CD14-positive monocyte (primary cell): ENCODE results near the gene YARS2. TPM values are rescaled to one million over a fixed set of nuclear protein-coding genes. Genes with fewer than 3 reads are reported as not detected.

Experiments
- DNase-seq, 3 donors: peaks; one replicate each; pipeline ENCODE4 v3.0.0-alpha.2; 2011 to 2022
- H2AFZ ChIP-seq: 2 replicates; pipeline ENCODE4 v1.6.0; 2012; ENCODE audit warnings: mild to moderate bottlenecking, low read depth, low read length, inconsistent platforms; ENCODE audit not compliant: insufficient read depth, poor library complexity, severe bottlenecking
- H3K27ac ChIP-seq, 2 donors: 1 replicate in 1 of 2; 2 replicates in 1 of 2; pipeline ENCODE4 v1.5.1; 2012 to 2013; ENCODE audit warnings: low read length in 2 of 2, control low read depth in 1 of 2, inconsistent platforms in 1 of 2, low read depth in 1 of 2, mild to moderate bottlenecking in 1 of 2
- H3K27me3 ChIP-seq, 2 donors: one replicate each; pipeline versions ENCODE4 v1.6.0 to v1.6.1; 2011 to 2013; ENCODE audit warnings: low read length in 2 of 2; ENCODE audit not compliant: control insufficient read depth in 2 of 2, insufficient read depth in 2 of 2
- H3K36me3 ChIP-seq, 2 donors: replicated peaks in 1 of 2; 1 replicate in 1 of 2; 2 replicates in 1 of 2; pipeline versions ENCODE4 v1.5.1 to v1.6.1; 2012 to 2013; ENCODE audit warnings: low read length in 2 of 2, control low read depth in 1 of 2, inconsistent platforms in 1 of 2, mild to moderate bottlenecking in 1 of 2; ENCODE audit not compliant: insufficient read depth in 2 of 2, control insufficient read depth in 1 of 2
- H3K4me1 ChIP-seq, 2 donors: 1 replicate in 1 of 2; 2 replicates in 1 of 2; pipeline versions ENCODE4 v1.5.1 to v1.6.1; 2012 to 2013; ENCODE audit warnings: low read length in 2 of 2, control low read depth in 1 of 2, inconsistent platforms in 1 of 2, mild to moderate bottlenecking in 1 of 2, moderate library complexity in 1 of 2; ENCODE audit not compliant: insufficient read depth in 2 of 2, control insufficient read depth in 1 of 2
- H3K4me2 ChIP-seq: replicated peaks from 2 replicates; pipeline ENCODE3; 2012; ENCODE audit warnings: low read length, moderate library complexity, mild to moderate bottlenecking; ENCODE audit not compliant: poor library complexity, severe bottlenecking; ENCODE audit errors: extremely low read depth
- H3K4me3 ChIP-seq, 3 experiments: fragments of 200-600 bp in 1 of 3; sonication (generic) in 1 of 3; replicated peaks in 1 of 3; 1 replicate in 2 of 3; 2 replicates in 1 of 3; pipeline ENCODE4 v1.5.1; 2011 to 2013; ENCODE audit warnings: low read length in 3 of 3, mild to moderate bottlenecking in 3 of 3, control low read depth in 2 of 3, low read depth in 2 of 3, inconsistent platforms in 1 of 3, moderate library complexity in 1 of 3
- H3K79me2 ChIP-seq: 2 replicates; pipeline ENCODE4 v1.6.0; 2012; ENCODE audit warnings: mild to moderate bottlenecking, control low read depth, inconsistent platforms, low read length, moderate library complexity; ENCODE audit not compliant: insufficient read depth
- H3K9ac ChIP-seq: 2 replicates; pipeline ENCODE4 v1.6.0; 2017; ENCODE audit warnings: low read length, mild to moderate bottlenecking; ENCODE audit not compliant: insufficient read depth, poor library complexity, severe bottlenecking
- H3K9me3 ChIP-seq, 2 donors: replicated peaks in 1 of 2; 1 replicate in 1 of 2; 2 replicates in 1 of 2; pipeline versions ENCODE4 v1.5.1 to v1.6.1; 2012 to 2013; ENCODE audit warnings: low read length in 2 of 2, control low read depth in 1 of 2; ENCODE audit not compliant: control insufficient read depth in 1 of 2, insufficient read depth in 1 of 2
- H4K20me1 ChIP-seq: 2 replicates; pipeline ENCODE4 v1.6.0; 2012; ENCODE audit warnings: mild to moderate bottlenecking, low read length, control low read depth, moderate library complexity; ENCODE audit not compliant: insufficient read depth
- H3K27ac Mint-ChIP-seq, 7 donors: one replicate each; pipeline ENCODE4 v1.8.0; 2020; ENCODE audit warnings: mild to moderate bottlenecking in 7 of 7, mixed read lengths in 7 of 7, moderate library complexity in 6 of 7, inconsistent platforms in 2 of 7
- H3K27me3 Mint-ChIP-seq, 3 donors: one replicate each; pipeline ENCODE4 v1.8.0; 2021 to 2022; ENCODE audit warnings: low read depth in 3 of 3, mild to moderate bottlenecking in 3 of 3, mixed read lengths in 3 of 3, moderate library complexity in 3 of 3, inconsistent platforms in 1 of 3
- H3K36me3 Mint-ChIP-seq, 2 donors: one replicate each; pipeline ENCODE4 v1.8.0; 2020; ENCODE audit warnings: mixed read lengths in 2 of 2, inconsistent platforms in 1 of 2, mild to moderate bottlenecking in 1 of 2
- H3K4me1 Mint-ChIP-seq: one replicate; pipeline ENCODE4 v1.8.0; 2020; ENCODE audit warnings: mild to moderate bottlenecking, mixed read lengths
- H3K4me3 Mint-ChIP-seq, 2 donors: one replicate each; pipeline ENCODE4 v1.8.0; 2020; ENCODE audit warnings: mild to moderate bottlenecking in 2 of 2, mixed read lengths in 2 of 2, moderate library complexity in 1 of 2
- H3K9me3 Mint-ChIP-seq, 7 donors: one replicate each; pipeline ENCODE4 v1.8.0; 2020 to 2022; ENCODE audit warnings: mixed read lengths in 7 of 7, mild to moderate bottlenecking in 6 of 7, moderate library complexity in 6 of 7, inconsistent platforms in 2 of 7
- WGBS: methylation state at CpG from one replicate; pipeline ENCODE4 v1.1.5; 2013; ENCODE audit warnings: missing lambda C conversion rate; ENCODE audit not compliant: insufficient coverage; 5-methylcytosine and 5-hydroxymethylcytosine counted together
- intact Hi-C, 2 donors: fragments of 100-400 bp; cut with micrococcal nuclease; formaldehyde crosslinking; loops; one replicate each; pipeline versions ENCODE4 v1.15.0 to v1.15.1; 2023
- polyA plus RNA-seq, 3 donors: library from polyadenylated mRNA; depleted of rRNA in 1 of 3; unstranded in 2 of 3; stranded (reverse) in 1 of 3; fragments of 300-500 nt in 2 of 3; fragments of >200 nt in 1 of 3; fragmentation: Illumina TruSeq in 2 of 3; gene quantifications; 1 replicate in 2 of 3; 2 replicates in 1 of 3; pipeline ENCODE4 v1.2.3, GENCODE V29; 2012 to 2021
- TF ChIP-seq, protein P1 (sequence below): fragments of 200-600 bp; IDR thresholded peaks from one replicate; pipeline ENCODE4 v1.8.0; 2022; ENCODE audit warnings: antibody characterized with exemption, mild to moderate bottlenecking

The YARS2 gene
- polyA plus RNA-seq, 3 donors, result 4.5 to 7.5 (median 6.6) TPM

DNA sequence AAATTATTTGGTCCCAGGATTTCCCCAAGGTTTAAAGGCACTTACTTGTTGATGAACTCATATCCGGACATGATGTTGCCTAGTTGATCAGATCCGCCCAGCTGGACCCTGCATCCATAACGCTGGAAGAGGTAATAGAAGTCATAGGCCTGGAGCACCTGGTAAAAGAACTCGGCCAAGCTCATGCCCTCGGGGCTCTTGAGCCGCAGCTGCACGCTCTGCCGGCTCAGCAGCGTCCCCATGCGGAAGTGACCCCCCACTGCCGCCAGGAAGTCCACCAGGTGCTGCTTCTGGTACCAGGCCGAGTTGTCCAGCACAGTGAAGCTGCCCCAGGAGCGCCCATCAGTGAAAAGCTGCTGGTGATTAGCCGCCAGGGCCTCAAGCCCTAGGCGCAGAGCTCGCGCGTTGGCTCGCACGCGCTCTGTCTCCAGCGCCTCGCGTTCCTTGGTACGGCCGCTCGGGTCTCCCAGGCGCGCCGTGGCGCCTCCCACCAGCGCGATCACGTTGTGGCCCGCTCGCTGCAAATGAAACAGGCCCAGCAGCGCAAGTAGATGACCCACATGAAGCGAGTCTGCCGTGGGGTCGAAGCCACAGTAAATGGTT is 545 bp downstream of the YARS2 start:
- 0% methylated on average over 40 of the region's 40 CpGs for WGBS
- peaks cover 23 to 40% of the 10 kb centered on the region in 2 donors for H3K36me3 ChIP-seq
- Mint-ChIP-seq H3K27ac (peak overlapping the region; percentile 83 to 93 (median 89)), H3K4me1 (peaks cover 13% of the 10 kb centered on the region), H3K9me3 (no peaks in the 10 kb centered on the region), H3K36me3 (peaks cover 31 to 38% of the 10 kb centered on the region in 2 donors), H3K4me3 (peak overlapping the region; percentile 93 to 94), H3K27me3 (peaks cover 0 to 1% (median 0%) of the 10 kb centered on the region in 3 donors)
- H3K4me2 ChIP-seq, result peak overlapping the region; percentile 98
- H3K27ac ChIP-seq, result peak overlapping the region; percentile 73 to 89
- DNase-seq, result peak; percentile 42 to 80 (median 55)
- intact Hi-C loops, result loop anchor here in 1 of 2 donors (2.0 to 10.0 kb wide), 2 partner anchors 390 to 1268 kb away; partner anchors contain the start of gene ALG10
- H2AFZ ChIP-seq, result peak overlapping the region; percentile 98
- H3K4me3 ChIP-seq, result peak overlapping the region; percentile 68 to 97 (median 96)
- H3K27me3 ChIP-seq, result no peaks in the 10 kb centered on the region
- no peaks in the 10 kb centered on the region for H4K20me1 ChIP-seq
- H3K9me3 ChIP-seq, result no peaks in the 10 kb centered on the region
- TF ChIP-seq, protein P1, sequence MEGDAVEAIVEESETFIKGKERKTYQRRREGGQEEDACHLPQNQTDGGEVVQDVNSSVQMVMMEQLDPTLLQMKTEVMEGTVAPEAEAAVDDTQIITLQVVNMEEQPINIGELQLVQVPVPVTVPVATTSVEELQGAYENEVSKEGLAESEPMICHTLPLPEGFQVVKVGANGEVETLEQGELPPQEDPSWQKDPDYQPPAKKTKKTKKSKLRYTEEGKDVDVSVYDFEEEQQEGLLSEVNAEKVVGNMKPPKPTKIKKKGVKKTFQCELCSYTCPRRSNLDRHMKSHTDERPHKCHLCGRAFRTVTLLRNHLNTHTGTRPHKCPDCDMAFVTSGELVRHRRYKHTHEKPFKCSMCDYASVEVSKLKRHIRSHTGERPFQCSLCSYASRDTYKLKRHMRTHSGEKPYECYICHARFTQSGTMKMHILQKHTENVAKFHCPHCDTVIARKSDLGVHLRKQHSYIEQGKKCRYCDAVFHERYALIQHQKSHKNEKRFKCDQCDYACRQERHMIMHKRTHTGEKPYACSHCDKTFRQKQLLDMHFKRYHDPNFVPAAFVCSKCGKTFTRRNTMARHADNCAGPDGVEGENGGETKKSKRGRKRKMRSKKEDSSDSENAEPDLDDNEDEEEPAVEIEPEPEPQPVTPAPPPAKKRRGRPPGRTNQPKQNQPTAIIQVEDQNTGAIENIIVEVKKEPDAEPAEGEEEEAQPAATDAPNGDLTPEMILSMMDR, result peak; percentile 80
- H3K4me1 ChIP-seq, result peaks cover 12 to 22% of the 10 kb centered on the region in 2 donors
- peaks cover 29% of the 10 kb centered on the region for H3K79me2 ChIP-seq
- peak overlapping the region; percentile 82 for H3K9ac ChIP-seq

DNA sequence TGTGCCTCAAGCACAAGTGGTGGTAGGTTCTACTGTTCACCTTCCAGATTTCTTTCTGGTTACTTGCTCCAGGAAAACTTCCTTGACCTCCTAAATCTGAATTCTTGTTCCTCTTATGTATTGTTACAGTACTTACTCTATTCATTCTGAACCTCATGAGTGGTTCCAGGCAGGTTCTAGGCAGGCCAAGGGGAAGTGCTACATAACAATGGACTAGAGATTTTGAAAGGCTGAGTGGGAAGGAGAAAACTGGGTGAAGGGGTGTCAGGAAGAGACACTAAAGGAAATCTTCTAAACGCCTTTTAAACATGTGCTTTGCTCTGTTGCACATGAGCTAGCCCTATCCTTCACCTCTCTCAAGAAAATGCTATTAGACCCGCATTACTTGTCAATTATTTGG is 1.6 kb downstream of the YARS2 start:
- DNase-seq, result no peak
- Histone ChIP-seq H3K27ac (peak overlapping the region in 1 of 2 donors; percentile 89), H4K20me1 (no peaks in the 10 kb centered on the region), H3K9me3 (no peaks in the 10 kb centered on the region), H3K4me3 (peak overlapping the region in 1 of 3 experiments; percentile 96), H3K36me3 (peaks cover 32 to 50% of the 10 kb centered on the region in 2 donors), H3K79me2 (peaks cover 29% of the 10 kb centered on the region), H3K27me3 (no peaks in the 10 kb centered on the region), H3K9ac (no peak overlapping the region), H2AFZ (peak overlapping the region; percentile 98), H3K4me2 (peak overlapping the region; percentile 98), H3K4me1 (peaks cover 12 to 22% of the 10 kb centered on the region in 2 donors)
- Mint-ChIP-seq H3K36me3 (peaks cover 39 to 48% of the 10 kb centered on the region in 2 donors), H3K9me3 (no peaks in the 10 kb centered on the region), H3K4me1 (peaks cover 13% of the 10 kb centered on the region), H3K4me3 (no peak overlapping the region), H3K27ac (peak overlapping the region in 3 of 7 donors; percentile 19 to 69 (median 52)), H3K27me3 (no peaks in the 10 kb centered on the region)
- whole genome bisulfite sequencing, result no CpG with 5 or more reads among the region's 2 CpGs
- intact Hi-C loops, result loop anchor here in 1 of 2 donors (2.0 to 10.0 kb wide), 2 partner anchors 389 to 1269 kb away; partner anchors contain the start of gene ALG10
- TF ChIP-seq, protein P1, result no peak
